Activated T-helper 9 cell treated with anti-CD3 and anti-CD28 coated beads, Interleukin-2, amount 50 U/mL, for 16 hours (primary cell): ENCODE results near the gene GSX2.
"Not testable (repeated sequence)": the region's sequence is repeated elsewhere in the genome, so short reads cannot be mapped to it uniquely, and the experiment has no call there.

Source experiments
- DNase-seq: peaks from one replicate; pipeline ENCODE4 v3.0.0-alpha.2; 2020; ENCODE audit warnings: low read depth

Gene GSX2

GRCh38 chr4:54103190-54103574, 3.2 kb downstream of the GSX2 start:
- DNase-seq, result no peak

- no peak for DNase-seq
These were observed 4.9 kb downstream of the GSX2 start for GRCh38 chr4:54104907-54105306.

- no peak for DNase-seq
These were observed 8.2 kb downstream of the GSX2 start for GRCh38 chr4:54107951-54108748.

GRCh38 chr4:54109241-54110018, 9.5 kb downstream of the GSX2 start:
- no peak for DNase-seq

- no peak for DNase-seq
These were observed 10.1 kb downstream of the GSX2 start for GRCh38 chr4:54110019-54110416.

- DNase-seq, result not testable (repeated sequence)
These were observed 13.2 kb downstream of the GSX2 start for GRCh38 chr4:54113206-54113605.

GRCh38 chr4:54116246-54116645, 16.3 kb downstream of the GSX2 start:
- not testable (repeated sequence) for DNase-seq

GRCh38 chr4:54118850-54119589, 19.1 kb downstream of the GSX2 start:
- no peak for DNase-seq

GRCh38 chr4:54120518-54120917, 20.6 kb downstream of the GSX2 start:
- DNase-seq, result no peak

- no peak for DNase-seq
These were observed 27.7 kb downstream of the GSX2 start for GRCh38 chr4:54127660-54128059.

GRCh38 chr4:54128694-54129093, 28.7 kb downstream of the GSX2 start:
- DNase-seq, result not testable (repeated sequence)

- DNase-seq, result no peak
These were observed 39.4 kb downstream of the GSX2 start for GRCh38 chr4:54139332-54139731.

- no peak for DNase-seq
These were observed 40.3 kb downstream of the GSX2 start for GRCh38 chr4:54140287-54140686.

- no peak for DNase-seq
These were observed 44.2 kb downstream of the GSX2 start for GRCh38 chr4:54144199-54144598.

GRCh38 chr4:54144661-54145171, 44.8 kb downstream of the GSX2 start:
- no peak for DNase-seq

- DNase-seq, result no peak
These were observed 46.2 kb downstream of the GSX2 start for GRCh38 chr4:54146139-54146538.

GRCh38 chr4:54149323-54149722, 49.4 kb downstream of the GSX2 start:
- DNase-seq, result no peak
